Fibroblast of skin of left biceps (primary cell): ENCODE measurements around the gene GLCE.

Experiments used
- DNase-seq, 2 experiments: peaks; one replicate each; pipeline ENCODE4 v3.0.0-alpha.2; 2013; ENCODE audit warnings: low read depth in 2 of 2

Gene GLCE

DNA sequence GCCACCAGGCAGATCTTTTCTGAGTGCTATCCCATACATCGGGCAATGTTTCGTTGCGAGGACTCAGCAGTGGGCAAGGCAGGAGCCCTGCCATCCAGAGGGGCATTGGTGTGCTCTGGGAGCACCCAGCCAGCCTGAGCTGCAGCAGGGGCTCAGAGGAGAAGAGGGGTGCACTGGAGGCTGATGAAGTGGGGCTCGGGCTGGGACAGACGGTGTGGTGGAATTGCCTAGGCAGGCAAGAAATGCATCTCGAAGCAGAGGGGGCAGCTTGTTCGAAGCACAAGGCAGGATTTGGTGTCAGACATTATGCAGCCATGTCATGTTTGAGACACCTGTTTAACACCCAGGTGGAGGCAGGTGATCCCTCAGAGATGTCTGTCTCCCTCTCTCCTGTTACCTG, 157.6 kb downstream of the GLCE start:
- DNase-seq, result no peak

DNA sequence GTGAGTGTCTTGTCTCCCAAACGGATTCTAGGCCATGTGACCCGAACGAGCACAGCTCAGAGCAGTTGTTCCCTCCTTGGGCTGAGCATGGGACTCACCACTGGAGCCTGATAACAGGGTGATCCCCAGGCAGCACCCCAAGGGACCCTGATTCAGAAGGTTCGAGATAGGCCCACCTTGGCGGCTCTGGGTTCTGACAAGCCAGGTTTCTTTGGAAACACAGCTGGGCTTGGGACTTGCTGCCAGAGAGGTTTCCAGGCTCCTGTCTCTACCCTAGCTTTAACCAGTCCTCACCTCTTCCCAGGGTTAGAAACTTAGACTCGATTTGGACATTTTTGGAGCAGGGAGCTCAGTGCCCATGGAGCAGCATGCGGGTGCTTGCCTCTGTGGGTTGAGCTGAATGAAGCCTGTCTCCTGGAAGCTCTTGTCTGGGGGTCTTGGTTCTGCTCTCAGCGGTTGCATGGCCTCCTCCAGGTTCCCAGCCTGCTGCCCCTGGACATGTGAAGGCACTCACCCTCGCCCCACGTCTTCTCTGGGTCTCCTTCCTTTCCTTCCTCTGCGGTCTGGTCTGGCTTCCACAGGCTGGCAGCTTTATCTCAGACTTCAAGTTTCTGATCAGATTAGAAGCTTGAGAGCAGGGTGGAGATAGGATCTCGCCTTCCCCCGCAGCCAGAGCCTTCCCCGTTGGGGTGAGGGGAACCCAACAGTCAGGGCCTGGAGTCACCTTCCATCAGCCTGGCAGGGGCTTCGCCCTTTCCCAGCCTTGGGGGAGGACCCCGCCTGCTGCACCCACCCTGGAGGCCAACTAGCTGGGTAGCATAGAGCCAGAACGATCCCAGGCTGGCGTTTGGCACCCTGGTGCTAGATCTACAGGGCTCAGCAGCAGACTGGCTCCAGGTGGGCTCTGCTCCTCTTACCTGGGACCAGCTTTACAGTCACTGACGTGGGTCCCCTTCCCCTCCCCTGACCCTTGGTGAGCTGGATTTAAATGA, 159.2 kb downstream of the GLCE start:
- DNase-seq, result no peak

DNA sequence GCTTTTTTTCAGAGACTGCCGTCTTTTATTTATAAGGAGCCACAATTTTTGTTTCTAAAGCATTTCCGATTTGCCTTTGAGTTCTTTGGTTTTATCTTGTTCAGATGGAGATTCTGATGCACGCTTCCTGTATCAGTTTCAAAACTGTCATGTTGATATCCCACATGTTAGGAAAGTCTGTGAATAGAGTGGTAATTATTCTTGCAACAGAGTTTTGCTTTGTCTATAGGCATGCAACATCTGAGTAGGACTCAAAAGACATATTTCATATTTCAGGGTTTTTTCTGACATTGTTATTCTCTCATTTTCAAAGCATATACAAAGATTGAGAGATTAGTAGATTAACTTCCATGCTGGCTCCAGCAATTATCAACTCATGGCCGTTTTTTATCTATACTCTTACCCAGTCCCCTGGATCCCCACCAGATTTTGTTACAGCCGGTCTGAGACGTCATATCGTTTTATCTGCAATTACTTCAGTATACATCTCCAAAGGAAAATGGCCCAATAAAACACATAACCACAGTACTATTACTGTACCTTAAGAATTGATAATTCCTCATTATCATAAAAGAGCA, 160.6 kb downstream of the GLCE start:
- DNase-seq, result no peak
